NCI-H226 (cell line): ENCODE results near the gene NPPC.
"Not testable (repeated sequence)": the region's sequence is repeated elsewhere in the genome, so short reads cannot be mapped to it uniquely, and the experiment has no call there.

ENCODE experiments used
- DNase-seq: peaks from one replicate; pipeline ENCODE4 v3.0.0-alpha.2; 2015

The NPPC gene, protein sequence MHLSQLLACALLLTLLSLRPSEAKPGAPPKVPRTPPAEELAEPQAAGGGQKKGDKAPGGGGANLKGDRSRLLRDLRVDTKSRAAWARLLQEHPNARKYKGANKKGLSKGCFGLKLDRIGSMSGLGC

DNA sequence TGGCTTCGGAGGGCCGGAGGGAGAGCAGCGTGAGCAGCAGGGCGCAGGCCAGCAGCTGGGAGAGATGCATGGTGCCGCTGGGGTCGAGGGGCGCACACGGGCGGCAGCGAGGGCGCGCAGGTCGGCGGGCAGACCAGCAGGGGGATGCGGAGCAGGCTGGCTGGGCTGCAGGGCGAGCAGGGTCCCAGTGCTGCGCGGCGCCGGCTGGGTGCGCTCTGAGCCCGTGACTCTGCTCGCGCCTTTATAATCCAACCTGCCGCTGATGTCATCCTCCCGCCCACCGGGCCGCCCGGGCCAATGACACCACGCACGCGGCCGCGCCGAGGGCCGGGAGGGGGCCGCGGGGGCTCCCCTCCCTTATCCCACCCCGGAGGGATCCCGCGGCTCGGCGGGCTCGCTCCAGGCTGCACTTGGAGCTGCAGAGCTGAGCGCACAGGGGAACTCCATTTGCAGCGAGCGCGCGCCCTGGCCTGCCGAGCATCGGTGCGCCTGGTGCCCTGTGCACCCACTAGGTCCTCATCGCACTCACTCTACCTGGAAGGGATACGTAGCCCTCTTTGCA, at the start of gene NPPC:
NPPC (minus strand) TSS at position 217 of the 562 bp plus-strand sequence; CDS start at position 70, 147 bp downstream.
- DNase-seq, result peak; percentile 70

DNA sequence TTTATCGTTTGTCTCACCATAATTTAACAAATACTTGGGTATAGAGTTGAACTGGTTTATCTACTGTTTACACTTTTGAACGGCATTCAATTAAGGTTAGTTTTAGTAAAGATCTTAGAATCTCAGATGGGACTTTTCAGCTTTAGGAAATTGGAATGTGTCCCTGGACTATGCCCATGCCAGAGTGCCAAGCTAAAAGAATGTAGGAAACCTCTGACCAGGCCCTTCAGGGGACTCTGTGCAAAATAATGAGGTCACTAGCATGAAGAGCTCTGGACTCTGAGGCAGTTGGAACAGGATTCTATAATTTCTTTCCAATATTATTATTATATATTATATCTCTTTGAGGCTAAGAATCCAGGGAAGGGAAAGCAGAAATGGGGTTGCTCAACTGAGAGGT, 48.8 kb upstream of the NPPC start:
- no peak for DNase-seq

DNA sequence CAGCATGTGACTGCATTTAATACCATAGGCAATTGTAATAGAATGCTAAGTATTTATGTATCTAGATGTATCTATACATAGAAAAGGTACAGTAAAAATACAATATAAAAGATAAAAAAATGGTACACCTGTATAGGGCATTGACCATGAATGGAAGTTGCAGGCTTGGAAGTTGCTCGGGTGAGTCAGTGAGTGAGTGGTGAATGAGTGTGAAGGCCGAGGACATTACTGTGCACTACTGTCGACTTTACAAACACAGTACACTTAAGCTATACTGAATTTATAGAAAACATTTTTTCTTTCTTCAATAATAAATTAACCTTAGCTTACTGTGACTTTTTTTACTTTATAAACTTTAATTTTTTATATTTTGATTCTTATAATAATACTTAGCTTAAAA, 44.3 kb upstream of the NPPC start:
- DNase-seq, result no peak

DNA sequence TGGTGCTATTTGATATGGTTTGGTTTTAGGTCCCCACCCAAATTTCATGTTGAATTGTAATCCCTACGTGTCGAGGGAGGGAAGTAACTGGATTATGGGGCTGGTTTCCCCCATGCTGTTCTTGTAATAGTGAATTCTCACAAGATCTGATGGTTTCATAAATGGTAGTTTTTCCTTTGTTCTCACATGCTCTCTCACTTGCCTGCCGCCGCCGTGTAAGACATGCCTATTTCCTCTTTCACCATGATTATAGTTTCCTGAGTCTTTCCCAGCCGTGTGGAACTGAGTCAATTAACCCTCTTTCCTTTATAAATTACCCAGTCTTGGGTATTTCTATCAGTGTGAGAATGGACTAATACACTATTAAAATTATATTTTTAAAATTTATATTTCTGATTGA, 42.6 kb upstream of the NPPC start:
- no peak for DNase-seq

DNA sequence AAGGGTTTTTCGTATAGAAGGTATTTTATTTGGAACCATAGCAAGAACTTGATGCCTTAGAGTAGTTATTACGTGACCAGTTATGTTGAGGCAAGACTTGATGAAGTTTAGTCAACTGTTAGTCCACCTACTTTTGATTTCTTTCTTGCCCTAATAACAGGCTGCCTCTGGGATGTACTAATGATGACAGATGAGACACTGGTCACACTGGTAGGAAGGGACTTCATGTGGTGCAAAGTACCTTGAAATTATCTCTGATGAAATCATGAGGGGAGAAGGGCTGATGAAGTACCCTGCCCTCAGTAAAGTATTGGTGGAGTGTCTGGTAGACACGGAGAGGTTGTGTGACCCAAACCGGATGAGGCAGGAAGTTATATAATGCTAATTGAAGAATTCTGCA, 40.7 kb upstream of the NPPC start:
- DNase-seq, result no peak

DNA sequence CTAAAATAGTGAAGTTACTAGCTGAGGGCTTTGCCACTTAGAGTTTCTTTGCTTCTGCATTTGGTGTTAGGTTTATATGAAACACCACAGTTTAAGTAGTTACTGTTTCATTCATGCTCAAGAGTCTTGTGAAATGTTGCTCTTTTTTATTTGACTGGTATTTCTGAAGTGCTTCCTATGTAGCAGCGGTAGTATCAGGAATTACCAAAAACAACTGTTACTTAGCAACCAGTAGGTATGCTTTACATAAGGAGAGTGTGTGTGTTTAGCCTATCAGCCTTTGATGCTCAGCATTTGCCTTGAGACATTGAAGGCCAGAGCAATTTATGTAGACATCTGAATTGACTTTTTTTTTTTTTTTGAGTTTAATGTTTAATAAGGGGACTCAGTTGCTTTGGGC, 38.9 kb upstream of the NPPC start:
- DNase-seq, result peak; percentile 26

DNA sequence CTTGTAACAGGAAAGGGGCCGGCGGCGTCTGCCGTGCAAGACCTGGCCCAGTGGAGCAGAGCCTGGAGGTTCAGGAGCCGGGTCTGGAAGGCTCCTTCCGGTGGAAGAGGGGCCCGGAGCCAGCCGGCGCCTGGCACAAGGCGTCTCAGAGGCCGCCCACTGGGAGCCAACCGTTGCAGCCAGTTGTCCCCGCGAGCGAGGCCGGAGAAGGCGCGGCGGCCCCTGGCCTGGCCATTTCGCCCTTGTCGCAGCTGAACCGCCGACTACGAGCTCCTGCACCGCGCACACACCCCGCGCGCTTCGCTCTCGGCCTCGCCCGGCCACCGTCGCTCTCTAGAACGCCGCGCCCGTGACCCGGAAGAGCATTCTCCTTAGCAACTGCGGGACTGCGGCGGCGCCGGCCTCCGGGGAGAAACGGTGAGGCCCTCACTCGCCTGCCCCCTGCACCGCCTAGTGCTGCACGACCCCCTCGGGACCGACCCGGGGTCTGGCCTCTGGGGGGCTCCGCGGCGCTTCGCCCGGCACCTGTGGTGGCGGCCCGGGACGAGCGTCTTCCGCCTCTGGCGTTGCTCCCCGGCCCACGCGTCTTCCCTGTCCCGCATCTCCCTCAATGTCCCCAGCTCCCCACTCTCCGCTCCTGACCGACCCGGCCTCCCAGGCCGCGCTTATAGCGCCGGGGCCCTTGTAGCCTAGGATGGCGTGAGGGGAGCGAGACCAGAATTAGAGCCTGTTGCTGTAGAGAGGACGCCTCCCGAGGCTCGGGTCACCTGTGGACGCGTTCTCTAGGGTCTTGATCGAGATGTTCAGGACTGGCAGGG, 35.4 kb upstream of the NPPC start, which contains the start of gene DIS3L2:
DIS3L2 (plus strand) TSS at position 365 of the 818 bp plus-strand sequence. CDS start 53,215 bp downstream, outside the sequence.
- DNase-seq, result peak; percentile 84

DNA sequence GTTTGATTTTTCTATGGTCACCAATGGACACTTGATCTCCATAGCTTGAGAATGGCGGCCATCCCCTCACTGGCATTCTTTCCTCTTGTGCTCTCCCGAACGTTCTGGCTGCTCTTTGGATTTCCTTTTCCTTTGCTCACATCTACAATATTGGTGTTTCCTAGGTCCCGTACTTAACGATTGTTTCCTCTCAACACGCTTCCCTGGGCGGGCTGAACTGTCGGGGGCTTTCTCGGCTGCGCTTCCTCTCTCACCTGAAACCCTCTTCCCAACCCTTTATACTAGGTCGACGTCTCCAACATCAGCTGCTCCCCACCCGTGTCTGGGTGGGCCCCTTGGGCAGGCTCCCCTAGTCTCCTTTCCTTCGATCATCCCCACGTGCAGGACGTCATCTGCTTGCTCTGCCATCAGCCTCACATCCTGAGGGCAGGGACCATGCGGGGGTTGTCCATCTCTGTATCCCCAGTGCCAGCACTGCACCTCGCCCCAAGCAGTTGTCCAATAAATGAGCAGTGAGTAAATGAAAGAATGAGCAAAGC, 34.7 kb upstream of the NPPC start:
- no peak for DNase-seq

DNA sequence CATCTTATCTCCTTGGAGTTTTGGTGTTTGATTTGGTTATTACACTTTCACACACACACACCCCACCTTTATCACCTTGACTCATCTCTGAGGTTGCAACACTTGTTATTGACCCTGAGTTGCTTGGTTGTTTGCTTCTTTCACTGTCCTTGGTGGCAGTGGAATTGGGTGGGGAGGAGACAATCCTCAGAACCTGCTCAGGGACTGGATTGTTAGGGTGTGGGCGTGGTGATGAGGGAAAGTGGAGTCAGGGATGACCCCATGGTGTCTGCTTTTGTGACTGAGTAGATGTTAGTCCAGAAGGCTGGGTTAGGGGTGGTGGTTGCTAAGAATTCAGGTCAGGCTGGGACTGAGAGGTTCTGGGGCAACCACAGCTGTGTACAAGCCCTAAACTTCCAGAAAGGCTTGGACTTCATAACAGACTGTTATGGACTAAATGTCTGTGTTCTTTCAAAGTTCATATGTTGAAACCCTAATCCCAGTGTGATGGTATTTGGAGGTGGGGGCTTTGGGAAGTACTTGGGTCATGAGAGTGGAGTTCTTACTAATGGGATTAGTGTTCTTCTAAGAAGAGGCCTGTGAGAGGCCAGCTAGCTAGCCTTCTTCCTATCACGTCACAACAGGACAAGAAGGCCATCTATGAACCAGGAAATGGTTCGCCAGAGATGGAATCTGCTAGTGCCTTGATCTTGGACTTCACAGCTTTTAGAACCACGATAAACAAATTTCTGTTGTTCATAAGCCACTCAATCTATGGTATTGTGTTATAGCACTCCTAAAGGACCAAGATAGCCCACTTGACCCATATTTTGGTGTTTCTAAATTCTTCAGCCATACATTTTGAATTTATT, 31.9 kb upstream of the NPPC start:
- DNase-seq, result no peak

DNA sequence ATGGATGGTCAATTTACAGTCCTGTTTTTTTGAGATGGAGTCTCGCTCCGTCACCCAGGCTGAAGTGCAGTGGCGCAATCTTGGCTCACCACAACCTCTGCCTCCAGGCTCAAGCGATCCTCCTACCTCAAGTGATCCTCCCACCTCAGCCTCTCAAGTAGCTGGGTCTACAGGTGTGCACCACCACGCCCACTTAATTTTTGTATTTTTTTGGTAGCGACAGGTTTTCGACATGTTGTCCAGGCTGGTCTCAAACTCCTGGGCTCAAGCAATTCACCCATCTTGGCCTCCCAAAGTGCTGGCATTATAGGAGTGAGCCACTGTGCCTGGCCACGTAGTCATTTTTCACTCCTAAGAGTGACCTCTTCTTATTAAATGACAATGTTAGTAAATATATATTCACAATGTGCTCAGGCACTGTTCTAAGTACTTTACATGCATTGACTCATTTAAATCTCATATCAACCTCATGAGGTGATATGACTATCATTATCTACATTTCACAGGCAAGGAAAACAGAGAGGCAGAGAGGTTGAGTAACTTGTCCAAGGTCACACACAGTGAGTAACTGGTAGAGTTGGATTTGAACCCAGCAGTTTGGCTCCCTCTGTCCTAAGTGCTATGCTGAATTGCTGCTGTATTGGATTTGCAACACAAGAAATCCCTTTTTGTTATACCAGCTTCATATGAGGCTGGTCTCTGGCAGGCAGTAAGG, 29.7 kb upstream of the NPPC start:
- peak; percentile 25 for DNase-seq

DNA sequence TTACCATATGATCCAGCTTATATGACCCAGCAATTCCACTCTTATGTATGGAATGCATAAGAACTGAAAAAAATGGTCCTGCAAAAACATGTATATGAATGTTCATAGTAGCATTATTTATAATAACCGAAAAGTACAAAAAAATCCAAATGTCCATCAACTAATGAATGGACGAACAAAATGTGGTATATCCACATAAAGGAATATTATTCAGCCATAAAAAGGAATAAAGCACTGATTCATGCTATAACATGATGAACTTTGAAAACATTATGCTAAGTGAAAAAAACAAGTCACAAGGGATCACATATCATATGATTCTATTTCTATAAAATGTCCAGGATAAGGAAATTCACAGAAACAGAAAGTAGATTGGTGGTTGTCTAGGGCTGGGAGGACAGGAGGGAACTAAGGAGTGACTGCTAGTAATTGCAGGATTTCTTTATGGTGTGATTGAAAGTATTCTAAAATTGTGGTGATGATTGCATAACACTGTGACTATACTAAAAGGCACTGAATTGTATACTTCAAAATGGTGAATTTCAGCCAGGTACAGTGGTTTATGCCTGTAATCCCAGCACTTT, 25.3 kb upstream of the NPPC start:
- DNase-seq, result no peak

DNA sequence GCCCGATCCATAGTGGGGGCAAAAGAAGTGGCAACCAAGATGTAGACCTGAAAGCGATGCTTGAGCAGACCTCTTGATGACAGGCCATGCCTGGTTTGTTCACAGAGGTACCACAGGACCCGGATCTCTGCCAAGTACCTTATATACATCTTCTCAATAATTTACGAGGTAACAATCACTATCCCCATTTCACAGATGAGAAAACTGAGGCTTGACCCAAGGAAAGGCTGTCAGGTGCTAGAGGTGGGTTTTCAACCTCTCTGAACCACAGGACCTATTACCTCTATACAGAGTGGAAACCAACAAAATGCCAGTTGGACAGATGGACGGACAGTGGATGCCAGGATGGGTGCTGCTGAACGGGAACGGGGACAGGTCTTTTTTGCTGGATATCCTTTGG, 21.5 kb upstream of the NPPC start:
- DNase-seq, result no peak

DNA sequence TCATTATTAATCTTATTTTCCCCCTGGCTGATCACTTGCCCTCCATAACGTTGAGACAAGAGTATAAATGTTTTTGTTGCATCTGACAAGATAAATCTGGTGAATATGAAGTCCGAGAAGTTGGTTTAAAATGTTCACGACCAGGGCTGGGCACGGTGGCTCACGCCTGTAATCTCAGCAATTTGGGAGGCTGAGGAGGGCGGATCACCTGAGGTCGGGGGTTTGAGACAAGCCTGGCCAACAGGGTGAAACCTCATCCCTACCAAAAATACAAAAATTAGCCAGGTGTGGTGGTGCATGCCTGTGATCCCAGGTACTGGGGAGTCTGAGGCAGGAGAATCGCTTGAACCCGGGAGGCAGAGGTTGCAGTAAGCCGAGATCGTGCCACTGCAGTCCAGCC, 20.9 kb upstream of the NPPC start:
- not testable (repeated sequence) for DNase-seq

DNA sequence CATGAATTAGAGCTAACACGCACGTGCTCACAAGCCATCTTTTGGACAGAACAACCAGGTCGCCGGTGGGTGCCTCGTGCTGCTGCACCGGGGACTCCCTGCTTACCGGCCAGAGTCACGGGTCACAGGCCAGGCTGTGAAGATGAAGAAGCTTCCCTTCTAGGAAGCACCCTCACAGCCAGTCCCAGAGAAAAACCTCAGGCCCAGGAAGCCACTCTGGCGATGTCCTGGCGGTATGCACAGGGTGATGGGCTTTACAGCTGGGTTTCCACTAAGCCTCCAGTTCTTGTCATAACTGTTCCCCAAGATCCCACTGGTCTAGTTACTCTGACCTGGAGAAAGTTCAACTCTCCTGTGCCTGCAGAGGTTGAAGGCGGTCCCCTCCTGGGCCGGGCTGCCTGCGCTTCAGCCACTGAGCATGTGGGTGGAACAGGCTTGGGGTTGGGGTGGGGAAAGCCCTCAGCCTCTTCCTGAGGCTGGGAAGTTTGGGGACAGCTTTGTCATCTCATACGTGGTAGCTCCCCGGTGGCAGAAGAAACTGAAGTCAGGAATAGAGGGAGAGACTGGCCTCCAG, 20.1 kb upstream of the NPPC start:
- no peak for DNase-seq

DNA sequence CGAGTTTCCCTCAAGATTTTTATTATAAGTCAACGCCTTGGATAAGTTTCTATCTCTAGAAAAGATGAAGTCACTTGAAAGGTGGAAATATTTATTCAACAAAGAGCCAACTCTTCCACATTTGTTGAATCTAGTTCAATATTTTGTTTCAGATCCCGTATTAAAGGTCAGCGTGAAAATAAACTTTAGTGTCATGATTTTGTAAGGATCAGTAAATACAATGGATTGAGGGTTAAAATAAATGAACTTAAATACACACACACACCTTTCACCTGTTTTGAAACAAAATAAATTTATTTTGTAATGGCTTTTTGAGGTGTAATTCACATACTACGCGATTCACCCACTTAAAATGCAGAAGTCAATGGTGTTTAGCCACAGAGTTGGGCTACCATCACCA, 16.0 kb upstream of the NPPC start:
- DNase-seq, result no peak

DNA sequence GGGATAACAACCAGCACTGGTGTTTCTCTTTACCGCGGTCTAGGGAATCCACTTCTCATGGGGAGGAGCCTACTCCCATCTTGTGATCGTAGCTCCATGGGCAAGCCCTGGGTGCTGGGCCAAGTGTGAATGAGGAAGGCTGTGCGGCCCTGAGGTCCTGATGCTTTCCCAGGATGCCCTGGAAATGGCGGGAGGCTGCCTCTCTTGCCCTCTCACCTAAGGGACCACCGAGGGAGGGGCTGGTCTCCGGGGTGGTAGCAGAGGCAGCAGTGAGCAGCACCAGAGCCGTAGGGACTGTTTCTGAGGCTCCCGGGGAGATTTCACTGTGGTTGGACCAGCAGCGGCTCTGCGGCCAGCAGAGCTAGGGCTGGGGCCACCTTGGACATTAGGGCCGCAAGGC, 15.5 kb upstream of the NPPC start:
- no peak for DNase-seq

DNA sequence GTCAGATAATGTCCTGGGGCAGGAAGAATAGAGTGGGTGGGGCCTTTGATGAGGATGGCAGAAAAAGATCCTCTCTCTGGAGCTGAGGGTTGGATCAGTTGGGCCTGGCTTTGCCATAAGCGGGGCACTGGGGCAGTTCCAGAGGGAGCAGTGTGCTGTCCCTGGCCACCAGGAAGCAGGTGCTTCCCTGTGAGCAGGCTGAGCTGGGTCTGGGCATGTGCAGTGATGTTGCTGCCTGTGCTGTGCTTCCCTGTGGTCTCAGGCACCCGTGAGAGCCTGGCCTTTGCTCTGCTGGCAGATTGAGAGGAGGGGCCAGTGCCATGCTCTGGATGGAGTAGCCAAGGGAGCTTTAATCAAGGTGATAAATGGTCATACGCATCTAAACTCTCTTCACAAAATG, 14.6 kb upstream of the NPPC start:
- DNase-seq, result no peak

DNA sequence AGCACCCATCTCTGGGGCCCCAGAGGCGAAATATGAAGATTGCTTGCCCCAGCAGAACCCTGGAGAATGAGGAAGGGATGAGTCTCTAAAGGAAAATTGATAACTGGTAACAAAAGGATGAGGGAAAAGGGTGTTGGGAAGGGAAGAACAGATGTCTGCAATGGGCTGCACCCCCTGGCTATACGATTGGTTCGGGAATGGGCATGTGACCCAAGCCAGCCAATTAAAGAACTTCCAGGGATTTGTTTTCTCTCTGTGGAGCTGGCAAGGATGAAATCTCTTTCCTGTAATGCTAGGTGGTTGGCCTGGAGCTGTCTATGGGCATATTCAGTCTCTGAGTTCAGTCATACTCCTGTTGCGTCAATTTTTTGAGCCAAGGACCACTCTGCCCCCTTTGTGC, 12.8 kb upstream of the NPPC start:
- DNase-seq, result no peak

DNA sequence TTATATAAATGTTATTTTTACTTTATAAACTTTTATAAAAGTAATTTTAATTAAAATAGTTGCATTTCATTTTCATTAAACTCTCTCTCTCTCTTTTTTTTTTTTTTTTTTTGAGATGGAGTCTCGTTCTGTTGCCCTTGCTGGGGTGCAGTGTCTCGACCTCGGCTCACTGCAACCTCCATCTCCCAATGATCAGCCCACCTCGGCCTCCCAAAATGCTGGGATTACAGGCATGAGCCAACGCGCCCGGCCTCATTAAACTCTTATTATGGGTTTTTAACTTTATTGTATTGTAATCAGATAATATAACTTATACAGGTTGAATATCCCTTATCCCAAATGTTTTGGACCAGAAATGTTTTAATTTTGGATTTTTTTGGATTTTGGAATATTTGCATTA, 10.9 kb upstream of the NPPC start:
- DNase-seq, result no peak

DNA sequence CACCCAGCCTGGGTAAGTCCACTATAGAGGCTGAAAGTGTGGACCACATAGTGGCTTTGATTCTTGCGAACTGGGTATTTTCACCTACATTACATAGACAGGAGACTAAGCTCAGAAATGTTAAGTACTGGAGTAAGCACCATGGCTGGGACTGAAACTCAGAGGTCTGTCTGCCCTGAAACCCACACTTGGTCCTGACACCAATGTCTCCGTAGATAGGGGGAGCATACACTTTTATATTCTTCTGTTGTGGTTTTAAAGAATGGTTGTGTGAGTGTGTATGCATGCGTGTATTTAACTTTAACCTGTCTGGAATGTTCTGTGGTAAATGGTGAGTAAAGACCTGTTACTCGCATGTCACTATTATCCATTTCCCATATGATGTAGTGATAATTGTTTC, 10.3 kb upstream of the NPPC start:
- DNase-seq, result peak; percentile 30

DNA sequence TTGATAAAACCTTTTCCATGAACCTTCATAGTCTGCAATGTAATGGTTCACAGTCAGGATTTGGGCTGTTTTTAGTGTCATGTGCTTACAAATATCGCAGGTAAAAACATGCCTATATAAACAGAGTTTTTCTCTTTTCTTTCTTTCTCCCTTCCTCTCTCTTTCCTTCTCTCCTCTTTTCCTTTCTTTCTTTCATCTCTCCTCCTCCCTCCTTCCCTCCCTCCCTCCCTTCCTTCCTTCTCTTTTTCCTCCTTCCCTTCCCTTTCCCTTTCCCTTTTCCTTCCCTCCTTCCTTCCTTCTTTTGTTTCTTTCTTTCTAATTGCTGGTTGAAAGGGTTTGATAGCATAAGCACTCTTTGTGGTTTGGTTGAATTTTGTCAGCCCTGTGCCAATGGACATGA, 9.6 kb upstream of the NPPC start:
- DNase-seq, result no peak

DNA sequence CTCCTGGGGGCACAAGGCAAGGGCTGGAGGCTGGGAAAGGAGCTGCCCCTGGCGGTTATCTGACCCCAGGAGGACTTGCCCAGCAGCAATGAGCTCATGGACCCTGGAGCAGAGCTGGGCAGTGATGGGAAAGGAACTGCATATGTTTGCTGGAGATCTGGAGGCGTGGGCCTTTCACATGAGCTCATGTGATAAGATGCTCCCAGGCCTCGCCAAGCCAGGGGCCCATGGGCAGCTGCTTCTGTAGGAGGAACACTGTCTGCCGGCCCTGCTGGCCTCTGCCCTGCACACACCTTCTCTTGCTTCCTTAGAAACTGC, 9.0 kb upstream of the NPPC start:
- peak; percentile 84 for DNase-seq
